ENCODE data around the gene SP2.

GRCh38 chr17:47915776-47916398, 19.9 kb downstream of the SP2 start:
- TF ChIP-seq CTCF (conservative IDR thresholded peaks at IDR 0.05; ENCODE audit: low read length) (no peak), EZH2phosphoT487 (IDR thresholded peaks at IDR 0.05; ENCODE audit: borderline replicate concordance, low read depth, low read length) (no peak)
